A204.1 (cell line): Measurements from ENCODE around the gene MUC5B.

Experiments used
- FAIRE-seq: peaks from 2 replicates; lab custom pipeline; 2012; peaks lifted over from hg19 to GRCh38; lab: Jason Lieb, UNC

Gene MUC5B

DNA sequence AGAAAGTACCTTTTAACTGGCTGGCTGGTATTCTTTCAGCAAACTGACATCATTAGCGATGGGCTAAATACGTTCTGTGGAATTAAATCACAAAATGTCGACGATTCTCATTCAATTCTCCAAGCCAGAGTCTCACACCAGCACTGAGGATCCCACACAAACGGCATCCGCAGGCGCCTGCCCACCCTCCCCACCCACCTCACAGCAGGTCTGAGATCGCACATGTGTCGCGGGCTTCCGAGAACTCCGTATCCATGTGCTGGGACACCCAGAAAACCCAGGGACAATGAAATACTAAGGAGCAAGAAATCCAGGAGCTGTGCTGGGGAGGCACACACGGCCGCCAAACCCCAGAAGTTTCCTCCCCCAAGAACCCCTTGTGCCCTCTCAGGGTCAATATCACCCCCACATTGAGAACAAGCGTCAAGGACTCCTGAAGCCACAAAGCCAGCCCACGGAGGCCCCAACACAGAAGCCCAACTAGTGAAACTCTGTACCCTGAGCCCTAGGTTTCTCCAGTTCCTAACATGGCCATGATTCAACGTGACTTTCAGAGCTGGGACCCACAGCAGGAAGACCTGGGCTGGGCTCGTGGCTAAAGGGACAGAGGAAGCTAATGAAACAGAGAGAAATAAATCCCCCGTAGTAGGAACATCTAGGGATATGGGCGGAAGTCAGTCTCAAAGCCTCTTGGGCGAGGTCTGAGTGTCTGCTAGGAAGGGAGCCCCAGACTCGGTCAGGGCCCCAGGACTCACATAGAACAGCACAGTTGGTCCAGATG lies 78.5 kb downstream of the MUC5B start:
- FAIRE-seq, result no peak

DNA sequence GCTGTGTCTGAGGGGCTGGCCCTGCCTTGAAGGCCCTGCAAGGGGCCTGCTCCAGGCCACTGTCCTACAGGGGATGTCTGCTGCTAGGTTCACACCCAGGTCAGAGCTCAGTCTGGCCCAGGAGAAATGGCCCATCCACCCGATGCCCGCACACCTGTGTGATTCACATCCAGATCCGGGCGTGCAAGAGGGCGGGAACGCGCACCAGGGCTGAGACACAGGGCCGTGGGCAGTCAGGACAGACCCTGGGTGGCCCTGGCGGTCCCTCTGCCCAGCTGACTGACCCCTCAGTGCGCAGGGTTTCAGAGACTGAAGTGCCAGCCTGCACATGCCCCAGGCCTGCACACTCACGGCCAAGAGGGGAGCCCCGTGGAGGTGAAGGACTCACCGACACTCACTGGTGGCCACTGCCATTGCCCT lies 79.2 kb downstream of the MUC5B start:
- FAIRE-seq, result no peak

DNA sequence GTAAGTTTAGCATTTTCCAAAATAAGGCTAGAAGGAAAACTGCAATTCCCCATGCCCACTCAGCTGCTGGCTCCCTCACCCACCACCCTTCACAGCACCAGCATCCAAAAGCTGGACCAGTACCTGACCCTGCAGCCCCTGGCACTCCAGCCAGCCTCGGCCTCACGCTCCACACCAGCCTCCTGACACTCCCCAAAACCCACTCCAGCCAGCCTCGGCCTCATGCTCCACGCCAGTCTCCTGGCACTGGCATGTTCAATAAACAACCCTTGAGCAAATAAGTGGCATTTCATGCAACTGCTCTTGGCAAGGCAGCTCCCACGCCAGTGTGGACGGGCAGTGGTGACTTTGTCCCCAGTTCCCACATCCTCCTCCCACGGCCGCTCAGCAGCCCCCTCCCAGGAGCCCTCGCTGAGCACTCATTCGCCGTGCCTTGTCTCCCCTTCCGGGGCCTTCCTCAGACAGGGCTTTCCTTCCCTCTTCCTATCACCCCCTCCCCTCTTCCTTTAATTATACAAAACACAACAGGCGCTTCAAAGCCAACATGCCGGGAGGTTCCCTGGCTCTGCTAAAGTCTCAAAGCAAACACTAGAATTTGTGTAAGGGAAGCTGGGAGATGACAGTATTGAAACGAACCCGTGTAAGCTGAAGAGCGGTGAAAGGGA lies 79.7 kb downstream of the MUC5B start:
- no peak for FAIRE-seq

DNA sequence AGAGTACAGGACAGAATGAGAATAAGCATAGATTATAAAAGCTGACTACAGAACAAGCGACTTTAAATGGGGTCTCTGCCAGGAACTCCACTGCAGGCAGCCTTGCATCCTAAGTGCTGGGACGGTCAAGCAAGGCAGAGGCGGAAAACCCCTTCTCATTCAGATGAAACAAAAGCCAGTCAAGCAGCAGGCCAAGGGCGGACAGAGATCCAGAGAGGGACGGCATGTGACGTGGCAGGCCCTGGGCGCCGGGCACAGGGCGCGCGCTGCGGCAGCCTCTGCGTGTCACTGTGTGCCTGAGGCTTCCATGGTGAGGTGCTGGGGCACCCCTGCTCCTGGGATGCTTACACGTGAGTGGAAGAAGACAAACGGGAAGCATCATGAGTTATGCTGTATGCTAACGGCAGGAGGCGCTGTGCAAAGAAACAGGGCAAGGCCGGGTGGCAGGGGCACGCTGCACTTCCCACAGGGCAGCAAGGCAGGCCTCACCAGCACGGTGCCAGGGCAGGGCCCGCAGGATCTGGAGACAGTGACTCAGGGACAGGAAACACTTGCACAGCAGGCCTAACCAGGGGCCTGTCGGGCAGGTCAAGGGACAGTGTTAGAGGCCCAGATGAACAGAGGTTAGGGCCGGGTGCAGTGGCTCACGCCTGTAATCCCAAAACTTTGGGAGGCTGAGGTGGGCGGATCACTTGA lies 80.4 kb downstream of the MUC5B start:
- FAIRE-seq, result no peak

DNA sequence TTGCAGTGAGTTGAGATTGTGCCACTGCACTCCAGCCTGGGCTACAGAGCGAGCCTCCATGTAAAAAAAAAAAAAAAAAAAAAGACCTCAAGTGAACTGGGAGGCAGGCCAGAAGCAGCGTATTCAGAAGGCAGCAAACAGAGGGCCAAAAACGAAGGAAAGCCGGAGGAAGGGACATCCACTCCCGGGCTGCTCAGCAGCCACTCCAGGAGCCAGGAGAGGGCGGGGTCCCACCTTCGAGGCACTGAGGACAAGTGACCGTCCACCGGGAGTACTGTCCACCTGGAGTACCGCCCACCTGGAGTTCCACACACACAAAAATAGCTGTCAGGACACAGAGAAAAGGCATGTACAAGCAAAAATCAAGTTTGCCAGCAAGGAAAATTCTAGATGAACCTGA lies 81.1 kb downstream of the MUC5B start:
- FAIRE-seq, result no peak

DNA sequence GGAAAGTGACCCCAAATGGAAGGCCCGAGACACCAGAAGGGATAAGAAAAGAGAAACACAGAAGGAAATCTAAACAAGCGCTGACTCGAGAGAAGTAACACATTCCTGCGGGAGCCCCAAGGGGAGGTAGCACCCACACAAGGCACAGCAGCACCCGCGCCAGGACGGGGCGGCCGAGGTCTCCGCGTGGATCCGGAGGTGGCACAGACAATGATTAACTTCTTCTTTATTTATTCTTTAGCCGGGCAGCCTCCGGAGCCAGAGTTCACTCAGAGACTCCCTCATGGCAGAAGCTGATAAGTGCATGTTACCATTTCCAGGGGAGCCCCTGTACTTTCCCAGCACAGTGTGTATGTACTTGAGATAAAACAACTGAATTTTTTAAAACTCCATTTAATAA lies 81.5 kb downstream of the MUC5B start:
- no peak for FAIRE-seq

DNA sequence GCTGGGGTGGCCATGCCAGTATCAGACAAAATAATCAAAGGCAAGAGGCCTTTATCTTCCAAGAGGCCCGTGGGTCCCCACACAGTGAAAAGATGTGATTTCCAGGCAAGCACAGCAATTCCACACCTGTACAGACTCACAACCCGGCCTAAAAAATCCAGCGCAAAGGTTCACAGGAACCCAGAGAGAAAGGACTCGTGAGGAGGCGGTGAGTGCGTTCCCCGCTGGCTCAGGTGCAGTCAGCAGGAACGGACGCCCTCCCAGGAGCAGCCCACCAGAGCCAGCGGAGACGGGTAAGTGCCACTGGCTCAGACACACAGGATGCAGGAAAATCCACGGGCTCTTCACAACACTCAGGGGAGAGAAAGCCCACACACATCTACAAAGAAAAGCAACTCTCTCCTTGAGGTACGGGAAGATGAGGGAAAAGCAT lies 82.2 kb downstream of the MUC5B start:
- no peak for FAIRE-seq

DNA sequence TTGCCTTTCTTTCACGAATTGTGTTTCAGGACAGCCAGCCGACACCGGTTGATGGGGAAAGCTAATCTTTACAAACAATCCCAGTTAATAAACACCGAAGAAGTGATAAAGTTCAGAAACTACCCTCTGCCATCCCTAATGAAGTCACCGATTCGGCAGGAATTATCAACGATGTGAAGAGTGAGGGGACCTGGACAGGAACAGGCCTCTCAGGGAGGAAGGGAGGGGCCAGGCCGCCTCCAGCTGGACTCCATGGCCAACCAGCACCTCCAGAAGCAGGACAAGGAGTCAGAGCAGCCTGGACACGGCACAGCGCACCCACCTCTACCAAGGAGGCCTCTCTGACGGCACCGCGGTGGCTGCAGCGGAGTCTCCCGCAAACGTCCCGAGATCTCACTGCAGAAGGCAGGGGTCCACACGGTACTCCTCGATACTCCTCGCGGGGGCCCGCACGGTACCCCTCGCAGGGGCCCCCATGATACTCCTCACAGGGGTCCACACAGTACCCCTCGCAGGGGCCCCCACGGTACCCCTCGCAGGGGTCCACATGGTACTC lies 82.7 kb downstream of the MUC5B start:
- no peak for FAIRE-seq

DNA sequence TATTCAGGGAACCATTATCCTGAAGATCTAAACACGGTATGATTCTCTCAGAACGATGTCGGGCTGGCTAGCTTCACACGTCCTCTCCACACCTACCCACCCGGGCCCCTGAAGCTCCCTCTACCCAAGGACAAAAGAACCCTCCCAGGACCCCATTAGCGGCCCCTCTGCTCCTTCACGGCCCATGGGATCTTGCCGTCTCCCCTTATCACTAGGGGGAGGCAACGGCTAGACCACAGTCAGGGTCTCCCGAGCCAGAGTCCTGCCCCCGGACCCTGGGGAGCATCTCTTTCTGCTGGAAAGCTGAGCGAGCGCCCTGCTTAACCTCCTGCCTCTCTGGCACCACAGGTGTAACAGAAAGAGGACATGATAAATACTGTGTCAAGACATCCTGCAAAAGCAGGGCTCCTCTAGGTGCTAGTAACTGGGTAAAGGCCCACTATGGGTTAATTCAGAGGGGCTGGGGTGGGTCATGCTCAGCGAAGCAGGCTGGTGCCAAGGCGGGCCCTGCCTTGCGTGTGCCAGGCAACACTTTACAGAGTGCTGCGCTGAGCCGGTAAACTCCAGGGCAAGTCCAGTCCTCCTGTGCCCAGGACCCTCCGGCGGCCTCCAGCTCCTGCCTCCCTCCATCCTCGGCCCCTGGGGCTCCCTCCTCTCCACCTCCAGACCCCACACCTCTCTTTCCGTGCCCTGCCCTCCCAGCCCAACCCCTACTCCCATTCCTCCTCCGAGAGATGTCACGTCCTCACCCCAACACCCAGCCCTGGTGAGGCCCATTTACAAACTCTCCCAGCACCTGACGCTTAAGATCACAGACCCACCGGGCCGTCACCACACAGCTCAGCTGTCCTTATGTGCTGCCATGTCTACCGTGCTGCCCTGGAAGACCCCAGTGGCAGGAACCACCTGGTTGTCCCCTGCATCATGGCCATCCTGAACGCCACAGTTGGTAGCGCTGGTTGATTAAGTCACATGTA lies 83.6 kb downstream of the MUC5B start:
- no peak for FAIRE-seq

DNA sequence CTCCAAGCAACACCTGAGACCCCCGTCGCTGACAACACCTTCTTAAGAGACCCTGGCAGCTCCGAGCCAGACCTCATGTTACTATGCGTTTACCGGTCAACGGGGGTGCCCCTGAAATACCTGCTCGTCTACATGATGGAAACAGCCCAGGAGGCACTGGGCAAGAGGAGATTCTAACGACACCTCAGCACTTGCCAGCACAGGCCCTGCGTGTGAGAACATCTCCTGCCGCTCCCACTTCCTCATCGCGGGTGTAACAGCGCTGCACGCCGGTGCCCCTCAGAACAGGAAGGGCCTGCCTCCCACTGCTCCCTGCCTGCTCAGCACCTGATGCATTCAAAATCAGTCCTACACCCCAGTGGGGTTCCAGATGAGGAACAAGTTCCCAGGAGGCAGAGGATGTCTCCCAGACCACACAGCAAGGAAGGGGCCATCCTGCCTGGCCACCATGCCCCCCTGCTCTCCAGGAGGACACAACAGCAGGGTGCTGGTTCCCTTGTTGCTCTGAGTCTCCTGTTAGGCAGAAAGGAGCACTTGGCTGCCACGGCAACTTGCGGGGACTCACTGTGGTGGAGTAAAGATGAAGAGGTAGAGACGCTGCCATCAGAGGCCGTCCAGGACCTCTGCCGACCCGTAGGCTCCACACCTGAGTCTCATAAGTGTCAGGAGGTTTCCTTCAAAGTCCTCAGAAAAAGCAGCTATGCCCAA lies 84.5 kb downstream of the MUC5B start:
- FAIRE-seq, result no peak

DNA sequence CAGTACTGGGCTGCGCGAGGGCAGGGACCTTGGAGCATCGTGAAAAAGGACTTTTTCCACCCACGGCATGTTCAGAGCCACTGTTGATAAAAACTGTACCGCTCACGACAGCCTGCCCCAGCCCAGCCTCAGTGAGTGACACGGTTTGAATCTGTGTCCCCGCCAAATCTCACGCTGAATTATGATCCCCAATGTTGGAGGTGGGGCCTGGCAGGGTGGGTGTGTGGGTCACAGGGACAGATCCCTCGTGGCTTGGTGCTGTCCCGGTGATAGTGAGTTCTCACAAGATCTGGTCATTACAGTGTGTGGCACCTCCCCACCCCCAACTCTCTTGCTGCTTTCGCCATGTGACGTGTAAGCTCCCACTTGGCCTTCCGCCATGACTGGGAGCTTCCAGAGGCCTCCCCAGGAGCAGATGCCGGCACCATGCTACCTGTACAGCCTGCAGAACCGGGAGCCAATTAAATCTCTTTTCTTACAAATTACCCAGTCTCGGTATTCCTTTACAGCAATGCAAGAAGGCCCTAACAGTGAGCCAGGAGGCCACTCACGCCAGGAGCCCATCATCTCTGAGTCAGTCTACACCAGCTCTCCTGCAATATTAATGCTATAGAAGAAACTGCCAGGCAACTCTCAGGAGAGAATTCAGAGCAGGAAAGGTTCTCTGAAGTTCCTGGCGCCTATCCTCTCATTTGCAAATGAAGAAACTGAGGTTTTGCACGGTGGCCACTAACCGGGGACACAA lies 85.3 kb downstream of the MUC5B start:
- no peak for FAIRE-seq

DNA sequence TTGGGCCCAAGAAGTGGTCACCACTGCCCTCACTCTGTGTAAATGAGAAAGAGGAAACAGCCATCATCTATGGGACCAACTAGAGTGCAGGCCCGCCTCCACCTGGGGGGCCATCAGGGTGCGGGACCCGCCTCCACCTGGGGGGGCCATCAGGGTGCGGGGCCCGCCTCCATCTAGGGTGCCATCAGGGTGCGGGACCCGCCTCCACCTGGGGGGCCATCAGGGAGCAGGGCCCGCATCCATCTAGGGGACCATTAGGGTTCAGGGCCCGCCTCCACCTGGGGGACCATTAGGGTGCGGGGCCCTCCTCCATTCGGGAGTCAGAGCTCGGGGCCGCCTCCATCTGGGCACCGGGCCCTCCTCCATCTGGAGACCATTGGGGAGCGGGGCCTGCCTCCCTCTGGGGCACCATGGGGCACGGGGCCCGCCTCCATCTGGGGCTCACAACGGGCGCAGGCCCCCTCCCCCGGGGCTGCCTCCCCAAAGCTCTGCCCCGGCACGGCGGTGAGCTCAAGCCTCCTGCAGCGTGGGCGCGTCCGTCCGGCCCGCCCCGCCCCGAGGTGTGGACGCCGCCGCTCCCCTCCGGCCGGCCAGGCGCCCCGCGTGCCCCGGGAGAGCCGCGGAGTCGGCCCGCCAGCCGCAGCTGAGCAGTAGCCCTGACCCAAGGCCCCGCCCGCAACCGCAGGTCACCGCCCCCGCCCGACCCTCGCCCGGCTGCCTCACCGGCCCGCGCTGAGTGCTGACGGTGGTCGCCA lies 86.1 kb downstream of the MUC5B start:
- FAIRE-seq, result no peak

DNA sequence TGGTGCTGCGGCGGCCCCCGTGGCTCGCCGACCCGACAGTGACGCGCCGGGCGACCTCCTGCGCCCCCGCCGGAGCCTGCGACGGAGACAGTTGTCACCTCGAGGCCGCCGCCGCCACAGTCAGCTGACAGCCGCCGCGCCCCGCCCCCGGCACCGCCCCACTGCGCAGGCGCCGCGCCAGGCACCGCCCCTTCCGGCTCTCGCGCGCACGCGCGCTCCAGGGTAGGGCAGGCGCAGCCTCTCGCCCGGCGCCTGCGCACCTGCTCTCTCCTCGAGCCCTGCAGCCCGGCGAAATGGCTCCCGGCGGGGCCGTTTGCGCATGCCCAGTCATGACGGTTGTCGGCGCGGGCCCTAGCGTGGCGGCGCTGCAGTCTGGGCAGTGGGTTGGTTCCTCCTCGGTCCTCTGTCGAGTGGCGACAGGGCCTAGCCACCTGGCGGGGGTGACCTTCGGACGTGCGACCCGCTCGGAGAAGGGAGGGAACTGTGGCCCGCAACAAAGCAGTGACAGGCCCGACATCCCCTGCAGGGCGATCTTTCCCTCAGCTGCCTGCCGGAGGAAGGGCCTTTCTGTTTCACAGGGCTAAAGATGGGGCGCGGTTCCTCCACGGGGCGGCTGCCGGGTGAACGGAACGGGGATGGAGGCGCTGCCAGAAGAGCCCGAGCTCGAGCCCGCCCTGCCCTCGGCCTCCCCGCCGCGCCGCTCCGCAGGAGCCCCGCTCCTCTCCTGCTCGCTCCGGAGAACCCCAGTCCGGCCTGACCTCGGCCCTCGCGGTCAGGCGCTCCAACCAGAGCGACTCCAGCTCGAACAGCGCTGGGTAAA lies 86.8 kb downstream of the MUC5B start, which contains the start of gene TOLLIP:
Gene TOLLIP (minus strand): TSS at position 135 of the 820 bp plus-strand sequence. CDS start 134 bp downstream, at position 1.
- FAIRE-seq, result no peak

DNA sequence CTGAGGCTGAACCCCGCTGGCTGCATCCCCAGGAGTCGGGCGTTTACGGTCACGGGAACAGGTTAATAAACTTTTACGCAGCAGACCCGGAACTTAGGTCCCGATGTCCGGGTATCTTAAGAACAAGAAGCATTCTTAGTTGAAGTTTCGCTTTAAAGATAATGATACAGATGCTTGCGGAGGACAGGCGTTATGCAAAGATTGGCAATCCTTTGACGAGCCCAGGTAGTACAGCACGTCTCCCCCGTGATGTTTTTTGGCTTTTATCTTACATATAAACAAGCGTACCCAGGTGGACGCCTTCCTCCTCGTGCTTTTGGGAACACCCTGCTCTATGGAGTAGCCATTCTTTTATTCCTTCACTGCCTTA lies 87.4 kb downstream of the MUC5B start:
- FAIRE-seq, result no peak

DNA sequence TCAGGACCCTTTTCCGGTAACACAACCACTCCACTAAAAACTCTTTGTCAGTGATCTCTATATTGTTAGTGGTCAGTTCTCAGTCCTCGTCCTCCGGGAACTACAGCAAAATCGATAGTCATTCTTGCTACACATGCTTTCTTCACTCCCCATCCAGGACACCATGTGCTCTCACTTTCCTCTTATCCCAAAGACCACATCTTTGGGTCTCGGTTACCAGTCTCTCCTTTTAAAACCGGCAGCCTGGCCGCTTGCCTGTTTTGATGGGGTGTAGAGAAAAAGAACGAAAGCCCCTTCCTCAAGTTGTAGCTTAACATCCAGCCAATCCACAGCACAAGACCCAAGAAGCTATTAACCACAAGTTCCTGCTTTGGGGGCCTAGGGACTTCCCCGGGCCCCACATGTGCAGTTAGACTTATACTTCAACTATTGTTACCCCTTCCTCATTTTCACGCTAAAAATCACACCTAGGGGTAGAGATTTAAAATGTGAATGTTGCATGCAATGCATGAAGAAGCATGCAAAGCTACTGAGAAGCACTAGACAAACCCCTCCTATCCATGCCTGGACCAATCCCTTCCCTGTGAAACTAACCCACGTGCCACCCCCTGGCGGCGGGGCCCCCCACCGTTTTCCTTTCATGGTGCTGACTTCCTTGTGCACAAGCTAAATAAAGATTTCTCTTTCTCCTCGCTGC lies 88.1 kb downstream of the MUC5B start:
- no peak for FAIRE-seq
